ENCODE measurements around the gene CACNA1C.

CACNA1C gene

GRCh38 chr12:2169940-2170339 is 117.2 kb downstream of the CACNA1C start:
- no peaks in the 10 kb centered on the region for H3K79me2 ChIP-seq (ENCODE audit: insufficient read depth, low read length)

GRCh38 chr12:2170376-2170775 is 117.6 kb downstream of the CACNA1C start:
- H3K79me2 ChIP-seq (ENCODE audit: insufficient read depth, low read length): no peaks in the 10 kb centered on the region
- TF ChIP-seq CTCF (IDR thresholded peaks at IDR 0.05; ENCODE audit: borderline replicate concordance, extremely low read depth, low read length, poor library complexity, severe bottlenecking) (no peak), EZH2 (IDR thresholded peaks at IDR 0.05; ENCODE audit: borderline replicate concordance, low read depth, low read length, severe bottlenecking) (no peak)
- no peak overlapping the region for H3K9ac ChIP-seq (ENCODE audit: low read depth, low read length)
- peaks cover 11% of the 10 kb centered on the region for H3K9me3 ChIP-seq (ENCODE audit: insufficient read depth, low read length, severe bottlenecking)
- H3K27me3 ChIP-seq (ENCODE audit: insufficient read depth, low read length, poor library complexity): peaks cover 13% of the 10 kb centered on the region
- no peak overlapping the region for H2AFZ ChIP-seq (ENCODE audit: low read depth, low read length)
- no peak overlapping the region for H3K4me3 ChIP-seq (ENCODE audit: low read depth in 1 of 2, low read length in 2 of 2)
- no peaks in the 10 kb centered on the region for H3K36me3 ChIP-seq (ENCODE audit: insufficient read depth, low read length)
- no peak for ATAC-seq (ENCODE audit: insufficient read depth, low read depth)
- DNase-seq: no peak
- no peak overlapping the region for H3K4me2 ChIP-seq (ENCODE audit: insufficient read depth, low read length)
- H4K20me1 ChIP-seq (ENCODE audit: insufficient read depth, low read length): no peaks in the 10 kb centered on the region
- no peaks in the 10 kb centered on the region for H3K4me1 ChIP-seq (ENCODE audit: insufficient read depth, low read length)
- no peak overlapping the region for H3K27ac ChIP-seq (ENCODE audit: low read length)

More at GRCh38 chr12:2169940-2170339, 117.2 kb downstream of the CACNA1C start:
- Histone ChIP-seq H3K27me3 (ENCODE audit: insufficient read depth, low read length, poor library complexity) (peaks cover 13% of the 10 kb centered on the region), H3K4me1 (ENCODE audit: insufficient read depth, low read length) (no peaks in the 10 kb centered on the region), H3K27ac (ENCODE audit: low read length) (no peak overlapping the region), H3K9me3 (ENCODE audit: insufficient read depth, low read length, severe bottlenecking) (peaks cover 11% of the 10 kb centered on the region), H3K36me3 (ENCODE audit: insufficient read depth, low read length) (no peaks in the 10 kb centered on the region), H4K20me1 (ENCODE audit: insufficient read depth, low read length) (no peaks in the 10 kb centered on the region), H3K4me3 (ENCODE audit: low read depth in 1 of 2, low read length in 2 of 2) (no peak overlapping the region), H2AFZ (ENCODE audit: low read depth, low read length) (no peak overlapping the region), H3K9ac (ENCODE audit: low read depth, low read length) (no peak overlapping the region), H3K4me2 (ENCODE audit: insufficient read depth, low read length) (no peak overlapping the region)
- ATAC-seq (ENCODE audit: insufficient read depth, low read depth) (no peak), DNase-seq (no peak)
- no peak for TF ChIP-seq CTCF (IDR thresholded peaks at IDR 0.05; ENCODE audit: borderline replicate concordance, extremely low read depth, low read length, poor library complexity, severe bottlenecking)
- no peak for TF ChIP-seq EZH2 (IDR thresholded peaks at IDR 0.05; ENCODE audit: borderline replicate concordance, low read depth, low read length, severe bottlenecking)

GRCh38 chr12:2171672-2172426 is 119.1 kb downstream of the CACNA1C start:
- DNase-seq (no peak), ATAC-seq (ENCODE audit: insufficient read depth, low read depth) (no peak)
- H3K4me2 ChIP-seq (ENCODE audit: insufficient read depth, low read length): no peak overlapping the region
- no peak overlapping the region for H3K4me3 ChIP-seq (ENCODE audit: low read depth in 1 of 2, low read length in 2 of 2)
- no peaks in the 10 kb centered on the region for H3K4me1 ChIP-seq (ENCODE audit: insufficient read depth, low read length)
- no peak overlapping the region for H3K27ac ChIP-seq (ENCODE audit: low read length)
- TF ChIP-seq CTCF (IDR thresholded peaks at IDR 0.05; ENCODE audit: borderline replicate concordance, extremely low read depth, low read length, poor library complexity, severe bottlenecking): no peak
- TF ChIP-seq EZH2 (IDR thresholded peaks at IDR 0.05; ENCODE audit: borderline replicate concordance, low read depth, low read length, severe bottlenecking): no peak
- H3K9ac ChIP-seq (ENCODE audit: low read depth, low read length): no peak overlapping the region
- peaks cover 8% of the 10 kb centered on the region for H3K9me3 ChIP-seq (ENCODE audit: insufficient read depth, low read length, severe bottlenecking)
- 0 out of 2 replicates have a peak, but pooled peaks cover 4% of the 10 kb centered on the region for H4K20me1 ChIP-seq (ENCODE audit: insufficient read depth, low read length)
- H2AFZ ChIP-seq (ENCODE audit: low read depth, low read length): no peak overlapping the region
- H3K36me3 ChIP-seq (ENCODE audit: insufficient read depth, low read length): no peaks in the 10 kb centered on the region
- H3K27me3 ChIP-seq (ENCODE audit: insufficient read depth, low read length, poor library complexity): peaks cover 13% of the 10 kb centered on the region
- no peaks in the 10 kb centered on the region for H3K79me2 ChIP-seq (ENCODE audit: insufficient read depth, low read length)

Measured in DND-41 (cell line).